ENCODE results near the gene MITF. TPM values are rescaled to one million over a fixed set of nuclear protein-coding genes. Genes with fewer than 3 reads are reported as not detected.

Gene MITF
- polyA plus RNA-seq, 4 donors: 0.22 to 2.2 (median 1.6) TPM

DNA sequence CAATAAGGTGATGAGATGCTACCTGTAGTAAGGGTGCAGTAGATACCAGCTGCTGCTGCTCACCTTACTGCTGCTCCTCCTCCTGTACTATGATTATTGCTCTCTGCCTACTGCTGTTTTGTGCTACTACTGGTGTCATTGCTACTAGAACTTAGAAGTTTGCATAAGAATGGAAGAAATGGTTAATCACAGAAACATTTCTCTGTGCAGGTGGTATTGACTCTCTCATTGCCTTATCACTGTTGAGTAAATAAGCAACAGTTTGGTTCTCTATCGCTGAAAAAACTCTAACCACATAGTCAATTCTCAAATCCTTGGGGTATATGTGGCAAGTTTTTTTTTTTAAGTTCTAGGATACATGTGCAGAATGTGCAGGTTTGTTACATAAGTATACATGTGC lies 16.5 kb downstream of the MITF start:
- Histone ChIP-seq H3K36me3 (ENCODE audit: control insufficient read depth in 3 of 3, insufficient read depth in 2 of 3, low read depth in 1 of 3, low read length in 3 of 3) (no peaks in the 10 kb centered on the region), H3K4me1 (ENCODE audit: control insufficient read depth in 3 of 3, insufficient read depth in 2 of 3, low read depth in 1 of 3, low read length in 2 of 3) (no peaks in the 10 kb centered on the region), H3K4me3 (ENCODE audit: low read depth in 1 of 3, low read length in 3 of 3) (no peak overlapping the region), H3K27me3 (ENCODE audit: control insufficient read depth in 3 of 3, insufficient read depth in 3 of 3, low read length in 3 of 3) (no peaks in the 10 kb centered on the region), H3K9me3 (ENCODE audit: control insufficient read depth in 2 of 2, insufficient read depth in 1 of 2, low read depth in 1 of 2, low read length in 1 of 2) (peaks cover 0 to 9% of the 10 kb centered on the region in 2 donors), H3K27ac (ENCODE audit: low read depth in 1 of 3, low read length in 2 of 3) (no peak overlapping the region)
- no peak for DNase-seq
- 15 to 69% (median 30%) methylated on average over 1 of the region's 1 CpG for WGBS, 3 donors
- no peak for FAIRE-seq

DNA sequence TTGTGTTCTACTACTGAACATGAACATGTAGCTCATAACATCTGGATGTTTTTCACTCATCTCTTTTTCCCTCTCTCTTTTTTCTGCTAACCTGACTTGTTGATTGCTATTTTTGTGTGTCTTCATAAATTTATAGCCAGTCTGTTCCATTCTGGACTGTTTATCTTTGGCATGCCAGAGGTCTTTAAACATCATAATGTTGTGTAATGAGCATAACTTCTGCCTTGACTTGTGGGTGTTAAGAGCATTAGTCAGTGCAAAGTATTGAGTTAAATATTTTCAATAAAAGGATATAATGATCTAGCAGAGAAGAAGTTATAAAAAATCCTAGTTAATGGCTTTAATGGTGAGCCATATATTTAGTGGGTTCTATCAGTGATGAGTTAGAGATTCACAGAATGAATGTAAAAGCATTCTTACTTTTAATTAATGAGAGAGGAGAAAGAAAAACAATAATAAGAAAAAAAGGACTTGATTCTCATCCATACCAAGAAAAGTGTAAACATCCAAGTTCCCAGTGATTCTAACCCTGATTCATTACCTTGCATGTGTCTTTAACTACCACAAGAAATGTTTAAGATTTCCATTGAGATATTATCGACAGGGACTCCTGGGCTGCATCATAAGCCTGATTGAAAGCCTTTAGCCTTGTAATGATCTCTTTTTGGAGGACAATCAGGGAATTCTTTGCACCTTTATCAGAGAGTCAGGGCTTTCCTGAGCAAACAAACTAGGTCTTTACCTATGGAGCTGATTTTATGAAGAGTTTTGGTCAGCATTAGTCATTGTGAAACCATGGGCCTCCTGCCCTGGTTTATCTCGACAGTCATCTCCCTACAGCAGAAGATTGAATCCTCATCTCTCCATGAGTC lies 22.9 kb downstream of the MITF start:
- H3K27ac ChIP-seq (ENCODE audit: low read depth in 1 of 3, low read length in 2 of 3): no peak overlapping the region
- DNase-seq: no peak
- WGBS, 3 donors: 41 to 47% (median 46%) methylated on average over 2 of the region's 2 CpGs
- no peak for FAIRE-seq
- no peaks in the 10 kb centered on the region for H3K4me1 ChIP-seq (ENCODE audit: control insufficient read depth in 3 of 3, insufficient read depth in 2 of 3, low read depth in 1 of 3, low read length in 2 of 3)
- no peak overlapping the region for H3K4me3 ChIP-seq (ENCODE audit: low read depth in 1 of 3, low read length in 3 of 3)
- no peaks in the 10 kb centered on the region for H3K36me3 ChIP-seq (ENCODE audit: control insufficient read depth in 3 of 3, insufficient read depth in 2 of 3, low read depth in 1 of 3, low read length in 3 of 3)
- H3K27me3 ChIP-seq (ENCODE audit: control insufficient read depth in 3 of 3, insufficient read depth in 3 of 3, low read length in 3 of 3): no peaks in the 10 kb centered on the region
- no peaks in the 10 kb centered on the region for H3K9me3 ChIP-seq (ENCODE audit: control insufficient read depth in 2 of 2, insufficient read depth in 1 of 2, low read depth in 1 of 2, low read length in 1 of 2)

DNA sequence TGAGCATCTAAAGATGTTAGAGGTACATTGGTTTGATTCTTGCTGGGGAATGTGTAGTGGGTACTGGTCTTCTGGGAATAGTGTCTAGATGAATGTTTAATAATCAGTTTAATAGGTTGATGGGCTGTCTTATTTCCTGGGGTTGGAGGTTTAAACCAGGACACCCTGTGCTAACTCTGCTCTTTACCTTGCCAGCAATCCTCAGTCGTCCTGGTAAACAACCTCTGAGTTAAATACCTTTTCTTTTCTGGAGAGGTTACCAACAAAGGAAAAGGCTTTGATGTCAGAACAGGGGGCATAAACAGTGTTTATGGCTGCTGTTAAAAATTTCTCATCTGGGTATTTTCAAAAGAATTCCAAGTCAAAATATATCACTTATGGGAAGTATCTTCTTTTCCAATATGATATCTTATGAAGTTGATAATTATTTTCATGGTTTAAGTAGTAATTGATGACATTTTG lies 23.5 kb downstream of the MITF start:
- DNase-seq (no peak), FAIRE-seq (no peak)
- H3K4me3 ChIP-seq (ENCODE audit: low read depth in 1 of 3, low read length in 3 of 3): no peak overlapping the region
- H3K27ac ChIP-seq (ENCODE audit: low read depth in 1 of 3, low read length in 2 of 3): no peak overlapping the region
- no peaks in the 10 kb centered on the region for H3K4me1 ChIP-seq (ENCODE audit: control insufficient read depth in 3 of 3, insufficient read depth in 2 of 3, low read depth in 1 of 3, low read length in 2 of 3)
- H3K36me3 ChIP-seq (ENCODE audit: control insufficient read depth in 3 of 3, insufficient read depth in 2 of 3, low read depth in 1 of 3, low read length in 3 of 3): no peaks in the 10 kb centered on the region
- H3K27me3 ChIP-seq (ENCODE audit: control insufficient read depth in 3 of 3, insufficient read depth in 3 of 3, low read length in 3 of 3): no peaks in the 10 kb centered on the region
- 21 to 52% (median 25%) methylated on average over 1 of the region's 1 CpG for WGBS, 3 donors
- H3K9me3 ChIP-seq (ENCODE audit: control insufficient read depth in 2 of 2, insufficient read depth in 1 of 2, low read depth in 1 of 2, low read length in 1 of 2): no peaks in the 10 kb centered on the region

DNA sequence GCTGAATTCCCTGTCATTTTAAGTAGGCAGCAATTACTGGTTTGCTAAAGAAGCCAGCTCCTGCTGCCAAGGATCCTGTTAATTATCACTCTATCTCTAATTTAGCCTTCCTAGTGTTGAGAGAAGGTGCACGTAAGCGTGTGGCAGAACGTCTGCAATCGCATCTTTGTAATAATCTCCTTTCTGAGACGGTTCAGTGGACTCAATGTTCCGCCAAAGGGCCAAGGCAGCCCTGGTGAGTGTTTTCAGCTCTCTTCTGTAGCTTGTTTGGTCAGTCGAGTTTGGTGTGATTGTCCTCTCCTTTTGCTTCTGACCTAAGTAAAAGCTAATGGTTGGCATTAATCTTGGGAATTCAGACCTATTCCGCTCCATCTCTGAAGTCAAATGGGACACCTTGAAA lies 24.2 kb downstream of the MITF start:
- Histone ChIP-seq H3K4me3 (ENCODE audit: low read depth in 1 of 3, low read length in 3 of 3) (no peak overlapping the region), H3K9me3 (ENCODE audit: control insufficient read depth in 2 of 2, insufficient read depth in 1 of 2, low read depth in 1 of 2, low read length in 1 of 2) (no peaks in the 10 kb centered on the region), H3K4me1 (ENCODE audit: control insufficient read depth in 3 of 3, insufficient read depth in 2 of 3, low read depth in 1 of 3, low read length in 2 of 3) (no peaks in the 10 kb centered on the region), H3K27me3 (ENCODE audit: control insufficient read depth in 3 of 3, insufficient read depth in 3 of 3, low read length in 3 of 3) (no peaks in the 10 kb centered on the region), H3K27ac (ENCODE audit: low read depth in 1 of 3, low read length in 2 of 3) (no peak overlapping the region), H3K36me3 (ENCODE audit: control insufficient read depth in 3 of 3, insufficient read depth in 2 of 3, low read depth in 1 of 3, low read length in 3 of 3) (no peaks in the 10 kb centered on the region)
- 57 to 78% (median 64%) methylated on average over 8 of the region's 8 CpGs for WGBS, 3 donors
- FAIRE-seq (no peak), DNase-seq (no peak)

- no peaks in the 10 kb centered on the region for H3K27me3 ChIP-seq (ENCODE audit: control insufficient read depth in 3 of 3, insufficient read depth in 3 of 3, low read length in 3 of 3)
- no peaks in the 10 kb centered on the region for H3K4me1 ChIP-seq (ENCODE audit: control insufficient read depth in 3 of 3, insufficient read depth in 2 of 3, low read depth in 1 of 3, low read length in 2 of 3)
- no peaks in the 10 kb centered on the region for H3K9me3 ChIP-seq (ENCODE audit: control insufficient read depth in 2 of 2, insufficient read depth in 1 of 2, low read depth in 1 of 2, low read length in 1 of 2)
- DNase-seq (no peak), FAIRE-seq (no peak)
- WGBS, 3 donors: 47 to 80% (median 56%) methylated on average over 3 of the region's 3 CpGs
- no peak overlapping the region for H3K4me3 ChIP-seq (ENCODE audit: low read depth in 1 of 3, low read length in 3 of 3)
- H3K36me3 ChIP-seq (ENCODE audit: control insufficient read depth in 3 of 3, insufficient read depth in 2 of 3, low read depth in 1 of 3, low read length in 3 of 3): no peaks in the 10 kb centered on the region
- H3K27ac ChIP-seq (ENCODE audit: low read depth in 1 of 3, low read length in 2 of 3): no peak overlapping the region
These were observed 25.0 kb downstream of the MITF start for GRCh38 chr3:69764121-69764741.

- FAIRE-seq: no peak
- Histone ChIP-seq H3K36me3 (ENCODE audit: control insufficient read depth in 3 of 3, insufficient read depth in 2 of 3, low read depth in 1 of 3, low read length in 3 of 3) (no peaks in the 10 kb centered on the region), H3K4me1 (ENCODE audit: control insufficient read depth in 3 of 3, insufficient read depth in 2 of 3, low read depth in 1 of 3, low read length in 2 of 3) (no peaks in the 10 kb centered on the region), H3K27me3 (ENCODE audit: control insufficient read depth in 3 of 3, insufficient read depth in 3 of 3, low read length in 3 of 3) (no peaks in the 10 kb centered on the region), H3K4me3 (ENCODE audit: low read depth in 1 of 3, low read length in 3 of 3) (no peak overlapping the region), H3K9me3 (ENCODE audit: control insufficient read depth in 2 of 2, insufficient read depth in 1 of 2, low read depth in 1 of 2, low read length in 1 of 2) (no peaks in the 10 kb centered on the region), H3K27ac (ENCODE audit: low read depth in 1 of 3, low read length in 2 of 3) (peak overlapping the region in 1 of 3 donors; percentile 9)
- DNase-seq: no peak
- WGBS, 3 donors: 59 to 63% (median 62%) methylated on average over 3 of the region's 3 CpGs
These were observed 25.6 kb downstream of the MITF start for GRCh38 chr3:69764861-69765260.

DNA sequence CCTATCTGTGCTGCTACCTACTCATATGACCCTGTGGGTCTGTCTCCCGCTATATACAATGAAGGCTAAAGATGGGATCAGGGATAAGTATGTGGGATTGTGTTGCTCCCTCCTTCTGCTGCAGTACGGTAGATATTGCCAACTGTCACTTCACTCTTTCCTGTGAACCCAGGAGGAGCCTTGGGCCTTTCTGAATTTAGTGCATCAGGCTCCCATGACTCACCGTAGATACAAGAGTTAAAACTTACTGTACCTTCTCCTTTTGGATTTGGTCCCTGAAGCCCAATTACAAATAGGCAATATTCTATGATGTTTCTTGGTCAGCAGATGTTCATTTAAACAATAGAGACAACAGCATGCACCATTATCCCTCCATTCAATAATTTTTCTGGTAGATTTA lies 27.4 kb downstream of the MITF start:
- FAIRE-seq: no peak
- Histone ChIP-seq H3K9me3 (ENCODE audit: control insufficient read depth in 2 of 2, insufficient read depth in 1 of 2, low read depth in 1 of 2, low read length in 1 of 2) (no peaks in the 10 kb centered on the region), H3K27ac (ENCODE audit: low read depth in 1 of 3, low read length in 2 of 3) (no peak overlapping the region), H3K27me3 (ENCODE audit: control insufficient read depth in 3 of 3, insufficient read depth in 3 of 3, low read length in 3 of 3) (no peaks in the 10 kb centered on the region), H3K36me3 (ENCODE audit: control insufficient read depth in 3 of 3, insufficient read depth in 2 of 3, low read depth in 1 of 3, low read length in 3 of 3) (no peaks in the 10 kb centered on the region), H3K4me3 (ENCODE audit: low read depth in 1 of 3, low read length in 3 of 3) (no peak overlapping the region), H3K4me1 (ENCODE audit: control insufficient read depth in 3 of 3, insufficient read depth in 2 of 3, low read depth in 1 of 3, low read length in 2 of 3) (no peaks in the 10 kb centered on the region)
- 77 to 92% (median 91%) methylated on average over 3 of the region's 3 CpGs for WGBS, 3 donors
- DNase-seq: no peak

- FAIRE-seq: no peak
- H3K27ac ChIP-seq (ENCODE audit: low read depth in 1 of 3, low read length in 2 of 3): no peak overlapping the region
- no peak overlapping the region for H3K4me3 ChIP-seq (ENCODE audit: low read depth in 1 of 3, low read length in 3 of 3)
- H3K27me3 ChIP-seq (ENCODE audit: control insufficient read depth in 3 of 3, insufficient read depth in 3 of 3, low read length in 3 of 3): no peaks in the 10 kb centered on the region
- no peaks in the 10 kb centered on the region for H3K36me3 ChIP-seq (ENCODE audit: control insufficient read depth in 3 of 3, insufficient read depth in 2 of 3, low read depth in 1 of 3, low read length in 3 of 3)
- no peaks in the 10 kb centered on the region for H3K9me3 ChIP-seq (ENCODE audit: control insufficient read depth in 2 of 2, insufficient read depth in 1 of 2, low read depth in 1 of 2, low read length in 1 of 2)
- 70 to 91% (median 81%) methylated on average over 5 of the region's 5 CpGs for WGBS, 3 donors
- DNase-seq: no peak
- H3K4me1 ChIP-seq (ENCODE audit: control insufficient read depth in 3 of 3, insufficient read depth in 2 of 3, low read depth in 1 of 3, low read length in 2 of 3): no peaks in the 10 kb centered on the region
These were observed 28.3 kb downstream of the MITF start for GRCh38 chr3:69767571-69767970.
